ENCODE results near the gene CPOX.

The CPOX gene

DNA sequence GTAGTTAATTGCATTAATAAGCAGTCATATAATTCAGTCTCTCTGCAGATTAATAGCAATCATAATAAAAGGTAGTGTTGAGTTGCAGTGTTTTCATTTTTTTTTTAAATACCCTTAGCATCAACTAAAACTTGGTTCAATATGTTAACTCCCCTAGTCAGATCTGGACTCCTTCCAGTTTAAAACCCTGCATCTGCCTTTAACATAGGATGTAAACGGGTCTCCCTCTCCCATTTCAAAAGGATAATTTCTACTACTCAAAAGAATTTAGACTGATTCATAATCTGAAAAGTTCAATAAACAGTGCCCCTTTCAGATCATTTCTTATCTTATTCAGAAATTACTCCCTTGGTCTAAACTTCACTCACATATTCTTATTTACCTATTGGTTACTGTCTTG, 11.4 kb downstream of the CPOX start:
- no peak overlapping the region for H3K9ac ChIP-seq (ENCODE audit: low read depth in 1 of 2, low read length in 2 of 2)
- no peaks in the 10 kb centered on the region for H3K27me3 ChIP-seq (ENCODE audit: control insufficient read depth in 2 of 2, insufficient read depth in 2 of 2, low read length in 2 of 2)
- H3K4me3 ChIP-seq (ENCODE audit: low read length in 2 of 2) = no peak overlapping the region
- no peaks in the 10 kb centered on the region for H3K4me1 ChIP-seq (ENCODE audit: control insufficient read depth in 2 of 2, insufficient read depth in 2 of 2, low read length in 2 of 2)
- peaks cover 38 to 39% of the 10 kb centered on the region in 2 donors for H3K36me3 ChIP-seq (ENCODE audit: control insufficient read depth in 2 of 2, insufficient read depth in 2 of 2, low read length in 2 of 2)
- H3K9me3 ChIP-seq (ENCODE audit: control insufficient read depth in 2 of 2, low read length in 2 of 2) = no peaks in the 10 kb centered on the region
- H3K27ac ChIP-seq (ENCODE audit: low read depth in 2 of 2, low read length in 2 of 2) = no peak overlapping the region

- peaks cover 39 to 41% of the 10 kb centered on the region in 2 donors for H3K36me3 ChIP-seq (ENCODE audit: control insufficient read depth in 2 of 2, insufficient read depth in 2 of 2, low read length in 2 of 2)
- no peaks in the 10 kb centered on the region for H3K9me3 ChIP-seq (ENCODE audit: control insufficient read depth in 2 of 2, low read length in 2 of 2)
- H3K27me3 ChIP-seq (ENCODE audit: control insufficient read depth in 2 of 2, insufficient read depth in 2 of 2, low read length in 2 of 2) = no peaks in the 10 kb centered on the region
- H3K4me3 ChIP-seq (ENCODE audit: low read length in 2 of 2) = no peak overlapping the region
- no peak overlapping the region for H3K27ac ChIP-seq (ENCODE audit: low read depth in 2 of 2, low read length in 2 of 2)
- no peaks in the 10 kb centered on the region for H3K4me1 ChIP-seq (ENCODE audit: control insufficient read depth in 2 of 2, insufficient read depth in 2 of 2, low read length in 2 of 2)
- no peak overlapping the region for H3K9ac ChIP-seq (ENCODE audit: low read depth in 1 of 2, low read length in 2 of 2)
Observed at GRCh38 chr3:98581474-98581873, 11.9 kb downstream of the CPOX start.

DNA sequence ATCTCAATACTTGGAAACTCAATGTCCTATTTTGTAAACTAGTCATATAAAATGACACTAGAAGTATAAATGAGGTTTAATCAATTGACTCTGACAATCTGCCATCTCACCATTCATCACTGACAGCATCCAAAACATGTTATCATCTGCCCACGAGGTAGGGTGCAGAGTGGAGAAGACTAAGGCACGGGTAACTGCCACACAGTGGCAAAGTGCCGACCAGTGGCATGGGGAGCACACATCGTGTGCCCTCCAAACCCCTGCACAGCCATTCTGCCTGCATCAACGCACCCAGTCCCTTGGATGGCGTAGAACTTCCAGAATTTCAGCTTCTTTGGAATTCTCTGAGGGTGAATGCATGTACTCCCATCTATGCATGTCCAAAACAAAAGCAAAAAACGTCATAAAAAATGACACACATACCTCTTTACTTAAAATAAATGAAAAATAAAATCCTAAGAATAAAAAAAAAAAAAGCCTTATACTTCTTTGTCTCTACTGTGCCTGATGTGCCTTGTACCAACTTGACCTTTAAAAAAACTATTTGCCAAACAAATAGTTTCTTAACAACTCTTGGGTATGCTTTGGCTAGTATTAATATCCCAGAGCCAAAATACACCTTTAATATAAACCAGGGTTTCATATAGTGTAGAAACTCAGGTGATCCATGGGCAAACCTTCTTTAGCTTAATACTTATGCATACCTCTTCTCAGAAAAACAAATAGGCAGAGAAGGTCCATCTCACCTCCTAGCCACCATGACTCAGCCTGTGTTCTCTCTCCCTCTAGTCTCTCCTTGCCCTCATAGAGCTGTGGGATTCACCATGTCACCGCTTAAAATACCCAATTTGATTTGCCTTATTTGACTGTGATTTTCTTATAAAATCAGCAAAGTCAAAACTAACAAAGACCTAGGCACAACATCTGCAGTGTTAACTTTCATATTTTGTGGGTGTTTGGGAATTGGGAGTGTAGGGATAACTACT, 12.7 kb downstream of the CPOX start:
- H3K4me1 ChIP-seq (ENCODE audit: control insufficient read depth in 2 of 2, insufficient read depth in 2 of 2, low read length in 2 of 2) = no peaks in the 10 kb centered on the region
- no peaks in the 10 kb centered on the region for H3K9me3 ChIP-seq (ENCODE audit: control insufficient read depth in 2 of 2, low read length in 2 of 2)
- no peak overlapping the region for H3K4me3 ChIP-seq (ENCODE audit: low read length in 2 of 2)
- no peak overlapping the region for H3K9ac ChIP-seq (ENCODE audit: low read depth in 1 of 2, low read length in 2 of 2)
- no peak overlapping the region for H3K27ac ChIP-seq (ENCODE audit: low read depth in 2 of 2, low read length in 2 of 2)
- no peaks in the 10 kb centered on the region for H3K27me3 ChIP-seq (ENCODE audit: control insufficient read depth in 2 of 2, insufficient read depth in 2 of 2, low read length in 2 of 2)
- H3K36me3 ChIP-seq (ENCODE audit: control insufficient read depth in 2 of 2, insufficient read depth in 2 of 2, low read length in 2 of 2) = peaks cover 35 to 43% of the 10 kb centered on the region in 2 donors

DNA sequence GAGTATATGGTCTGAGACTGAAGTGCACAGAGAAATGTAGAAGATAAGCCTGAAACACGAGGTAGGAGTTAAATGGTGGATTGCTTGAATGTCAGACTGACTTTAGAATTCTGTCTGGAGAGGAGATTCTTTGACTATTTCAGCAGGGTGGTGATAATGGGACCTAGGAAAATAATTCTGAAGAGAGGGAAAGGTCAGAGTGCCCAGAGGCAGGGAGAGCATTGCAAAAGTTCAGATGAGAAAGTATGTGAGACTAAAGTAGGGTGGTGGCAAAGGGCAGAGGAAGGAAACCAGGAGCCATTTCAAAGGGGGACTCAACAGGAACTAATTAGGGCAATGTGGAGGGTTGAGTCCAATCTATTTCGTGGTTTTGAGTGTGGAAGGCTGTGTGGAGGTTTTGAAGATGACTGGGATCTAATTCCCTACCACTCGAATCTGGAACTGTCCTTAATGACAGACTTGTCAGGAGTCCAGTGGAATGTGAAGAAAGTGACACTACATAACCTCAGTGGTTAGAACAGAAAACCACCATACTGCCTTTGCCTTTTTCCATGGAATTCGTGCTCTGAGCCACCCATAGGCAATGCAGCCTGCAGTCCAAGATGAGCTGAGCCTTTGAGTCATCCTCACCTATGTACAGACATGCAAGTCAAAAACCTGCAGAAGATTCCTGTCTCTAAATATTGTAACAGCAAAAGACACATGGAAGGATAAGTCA, 16.1 kb downstream of the CPOX start:
- Histone ChIP-seq H3K9ac (ENCODE audit: low read depth in 1 of 2, low read length in 2 of 2) (no peak overlapping the region), H3K4me3 (ENCODE audit: low read length in 2 of 2) (no peak overlapping the region), H3K27ac (ENCODE audit: low read depth in 2 of 2, low read length in 2 of 2) (no peak overlapping the region), H3K4me1 (ENCODE audit: control insufficient read depth in 2 of 2, insufficient read depth in 2 of 2, low read length in 2 of 2) (peaks cover 0 to 2% of the 10 kb centered on the region in 2 donors), H3K27me3 (ENCODE audit: control insufficient read depth in 2 of 2, insufficient read depth in 2 of 2, low read length in 2 of 2) (no peaks in the 10 kb centered on the region), H3K36me3 (ENCODE audit: control insufficient read depth in 2 of 2, insufficient read depth in 2 of 2, low read length in 2 of 2) (peaks cover 24 to 30% of the 10 kb centered on the region in 2 donors), H3K9me3 (ENCODE audit: control insufficient read depth in 2 of 2, low read length in 2 of 2) (no peaks in the 10 kb centered on the region)

DNA sequence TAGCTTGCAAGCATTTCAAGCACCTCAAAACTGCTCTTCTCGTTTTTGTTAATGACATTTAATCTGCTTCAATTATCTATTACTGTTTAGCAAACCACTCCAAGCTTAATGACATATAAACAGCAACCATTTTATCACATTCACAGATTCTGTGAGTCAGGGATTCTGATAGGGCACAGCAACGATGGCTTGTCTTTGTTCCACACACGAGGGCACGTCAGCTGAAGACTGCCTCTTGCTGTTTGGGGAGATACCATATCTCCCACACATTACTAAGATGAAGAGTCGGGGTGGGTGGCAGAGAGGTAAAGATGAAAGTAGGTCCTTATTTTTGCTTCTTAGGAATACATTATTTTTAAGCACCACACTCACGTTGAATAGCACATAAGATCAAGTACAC, 19.3 kb downstream of the CPOX start:
- H3K9me3 ChIP-seq (ENCODE audit: control insufficient read depth in 2 of 2, low read length in 2 of 2) = no peaks in the 10 kb centered on the region

DNA sequence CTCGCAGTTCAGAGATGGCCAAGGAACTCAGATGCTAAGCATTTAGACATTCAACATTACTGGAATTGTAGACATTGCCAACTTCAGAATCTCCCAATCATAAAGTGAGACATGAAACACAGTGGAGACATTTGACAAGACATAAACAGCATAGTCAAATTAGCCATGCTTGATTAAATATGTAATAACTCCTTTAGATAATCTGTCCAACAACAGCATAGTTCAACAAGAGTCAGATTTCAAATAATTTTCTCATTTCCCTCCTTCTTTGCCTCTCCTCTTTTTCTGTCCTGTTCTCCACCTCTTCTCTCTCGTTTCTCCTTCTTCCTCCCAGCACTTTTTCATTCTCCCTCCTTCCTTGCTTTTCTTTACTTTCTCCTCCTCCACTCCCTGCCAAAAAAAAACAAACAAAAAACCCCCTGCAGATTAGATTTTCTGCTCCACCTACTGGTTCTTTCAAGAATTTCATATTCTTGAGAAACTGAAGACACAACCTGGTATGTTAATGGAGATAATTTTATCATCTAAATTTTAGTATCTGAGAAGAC, 20.2 kb downstream of the CPOX start:
- H3K27me3 ChIP-seq (ENCODE audit: control insufficient read depth in 2 of 2, insufficient read depth in 2 of 2, low read length in 2 of 2) = no peaks in the 10 kb centered on the region
- H3K4me3 ChIP-seq (ENCODE audit: low read length in 2 of 2) = no peak overlapping the region
- peaks cover 0 to 2% of the 10 kb centered on the region in 2 donors for H3K4me1 ChIP-seq (ENCODE audit: control insufficient read depth in 2 of 2, insufficient read depth in 2 of 2, low read length in 2 of 2)
- no peak overlapping the region for H3K27ac ChIP-seq (ENCODE audit: low read depth in 2 of 2, low read length in 2 of 2)
- H3K9ac ChIP-seq (ENCODE audit: low read depth in 1 of 2, low read length in 2 of 2) = peak overlapping the region in 1 of 2 donors; percentile 6
- H3K9me3 ChIP-seq (ENCODE audit: control insufficient read depth in 2 of 2, low read length in 2 of 2) = no peaks in the 10 kb centered on the region
- peaks cover 12 to 15% of the 10 kb centered on the region in 2 donors for H3K36me3 ChIP-seq (ENCODE audit: control insufficient read depth in 2 of 2, insufficient read depth in 2 of 2, low read length in 2 of 2)

More for the DNA sequence above, 19.3 kb downstream of the CPOX start:
- H3K4me3 ChIP-seq (ENCODE audit: low read length in 2 of 2) = no peak overlapping the region
- peaks cover 0 to 2% of the 10 kb centered on the region in 2 donors for H3K4me1 ChIP-seq (ENCODE audit: control insufficient read depth in 2 of 2, insufficient read depth in 2 of 2, low read length in 2 of 2)
- no peaks in the 10 kb centered on the region for H3K27me3 ChIP-seq (ENCODE audit: control insufficient read depth in 2 of 2, insufficient read depth in 2 of 2, low read length in 2 of 2)
- H3K36me3 ChIP-seq (ENCODE audit: control insufficient read depth in 2 of 2, insufficient read depth in 2 of 2, low read length in 2 of 2) = peaks cover 16 to 19% of the 10 kb centered on the region in 2 donors
- H3K27ac ChIP-seq (ENCODE audit: low read depth in 2 of 2, low read length in 2 of 2) = no peak overlapping the region
- H3K9ac ChIP-seq (ENCODE audit: low read depth in 1 of 2, low read length in 2 of 2) = no peak overlapping the region

GRCh38 chr3:98568402-98568801, 25.0 kb downstream of the CPOX start:
- H3K9me3 ChIP-seq (ENCODE audit: control insufficient read depth in 2 of 2, low read length in 2 of 2) = no peaks in the 10 kb centered on the region
- no peaks in the 10 kb centered on the region for H3K27me3 ChIP-seq (ENCODE audit: control insufficient read depth in 2 of 2, insufficient read depth in 2 of 2, low read length in 2 of 2)
- peaks cover 0 to 4% of the 10 kb centered on the region in 2 donors for H3K4me1 ChIP-seq (ENCODE audit: control insufficient read depth in 2 of 2, insufficient read depth in 2 of 2, low read length in 2 of 2)
- no peak overlapping the region for H3K4me3 ChIP-seq (ENCODE audit: low read length in 2 of 2)
- H3K9ac ChIP-seq (ENCODE audit: low read depth in 1 of 2, low read length in 2 of 2) = no peak overlapping the region
- H3K36me3 ChIP-seq (ENCODE audit: control insufficient read depth in 2 of 2, insufficient read depth in 2 of 2, low read length in 2 of 2) = no peaks in the 10 kb centered on the region
- peak overlapping the region in 1 of 2 donors; percentile 4 for H3K27ac ChIP-seq (ENCODE audit: low read depth in 2 of 2, low read length in 2 of 2)

DNA sequence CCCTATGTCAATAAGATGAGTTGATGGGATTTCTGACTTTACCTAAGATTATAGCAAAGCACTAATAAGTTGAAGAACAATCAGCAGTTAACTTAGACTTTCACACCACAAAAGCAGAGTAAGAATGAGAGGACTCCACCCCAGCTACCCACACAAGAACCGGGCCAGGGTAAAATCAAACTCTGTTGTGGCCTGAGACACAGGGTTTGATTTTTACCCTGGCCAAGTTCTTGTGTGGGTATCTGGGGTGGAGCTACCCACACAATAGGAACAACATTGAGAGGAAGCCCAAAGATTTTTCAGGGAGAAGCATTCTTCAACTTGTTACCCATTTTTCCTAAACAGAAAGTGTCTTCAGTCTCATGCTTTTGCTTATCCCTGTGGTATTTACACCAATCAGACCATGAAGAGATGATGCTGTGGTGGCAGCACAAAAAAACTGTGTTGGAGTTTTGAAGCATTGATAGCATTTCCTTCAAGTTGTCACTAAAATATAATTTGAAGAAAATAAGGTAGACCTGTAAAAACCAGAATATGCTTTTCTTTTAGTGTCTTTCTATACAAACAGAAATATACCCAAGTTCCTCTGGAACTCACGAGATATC, 25.6 kb downstream of the CPOX start:
- Histone ChIP-seq H3K9ac (ENCODE audit: low read depth in 1 of 2, low read length in 2 of 2) (no peak overlapping the region), H3K36me3 (ENCODE audit: control insufficient read depth in 2 of 2, insufficient read depth in 2 of 2, low read length in 2 of 2) (no peaks in the 10 kb centered on the region), H3K4me1 (ENCODE audit: control insufficient read depth in 2 of 2, insufficient read depth in 2 of 2, low read length in 2 of 2) (peaks cover 0 to 4% of the 10 kb centered on the region in 2 donors), H3K9me3 (ENCODE audit: control insufficient read depth in 2 of 2, low read length in 2 of 2) (no peaks in the 10 kb centered on the region), H3K27ac (ENCODE audit: low read depth in 2 of 2, low read length in 2 of 2) (peak overlapping the region in 1 of 2 donors; percentile 4), H3K27me3 (ENCODE audit: control insufficient read depth in 2 of 2, insufficient read depth in 2 of 2, low read length in 2 of 2) (no peaks in the 10 kb centered on the region), H3K4me3 (ENCODE audit: low read length in 2 of 2) (no peak overlapping the region)

- Histone ChIP-seq H3K36me3 (ENCODE audit: control insufficient read depth in 2 of 2, insufficient read depth in 2 of 2, low read length in 2 of 2) (no peaks in the 10 kb centered on the region), H3K4me3 (ENCODE audit: low read length in 2 of 2) (no peak overlapping the region), H3K27me3 (ENCODE audit: control insufficient read depth in 2 of 2, insufficient read depth in 2 of 2, low read length in 2 of 2) (no peaks in the 10 kb centered on the region), H3K9ac (ENCODE audit: low read depth in 1 of 2, low read length in 2 of 2) (no peak overlapping the region), H3K4me1 (ENCODE audit: control insufficient read depth in 2 of 2, insufficient read depth in 2 of 2, low read length in 2 of 2) (peaks cover 0 to 4% of the 10 kb centered on the region in 2 donors), H3K27ac (ENCODE audit: low read depth in 2 of 2, low read length in 2 of 2) (peak overlapping the region in 1 of 2 donors; percentile 24), H3K9me3 (ENCODE audit: control insufficient read depth in 2 of 2, low read length in 2 of 2) (no peaks in the 10 kb centered on the region)
Observed at GRCh38 chr3:98565843-98566242, 27.6 kb downstream of the CPOX start.
